Neural progenitor cell (in vitro differentiated cells): ENCODE measurements around the gene SATB1. TPM values are rescaled to one million over a fixed set of nuclear protein-coding genes. Genes with fewer than 3 reads are reported as not detected.

Source experiments
- DNase-seq: peaks from one replicate; pipeline ENCODE4 v3.0.0-alpha.2; 2016; ENCODE audit warnings: low spot score
- H2AFZ ChIP-seq: fragments of 200-600 bp; sonication (generic); replicated peaks from 2 replicates; pipeline ENCODE4 v1.6.1; 2016; ENCODE audit warnings: antibody characterized with exemption
- H3F3A ChIP-seq: fragments of 200-600 bp; sonication (generic); 2 replicates; pipeline ENCODE4 v1.6.1; 2016; ENCODE audit warnings: antibody characterized with exemption, low read depth
- H3K27ac ChIP-seq: fragments of 200-600 bp; sonication (generic); 2 replicates; pipeline ENCODE4 v1.5.1; 2016; ENCODE audit warnings: mild to moderate bottlenecking
- H3K27me3 ChIP-seq: fragments of 200-600 bp; sonication (generic); 2 replicates; pipeline ENCODE4 v1.6.1; 2016; ENCODE audit warnings: mild to moderate bottlenecking, moderate library complexity
- H3K36me3 ChIP-seq: fragments of 200-600 bp; sonication (generic); 2 replicates; pipeline ENCODE4 v1.5.1; 2016
- H3K4me1 ChIP-seq: fragments of 200-600 bp; sonication (generic); 2 replicates; pipeline ENCODE4 v1.6.1; 2016; ENCODE audit warnings: mixed run types
- H3K4me2 ChIP-seq: fragments of 200-600 bp; sonication (generic); 2 replicates; pipeline ENCODE4 v1.6.1; 2016
- H3K4me3 ChIP-seq: fragments of 200-600 bp; sonication (generic); 2 replicates; pipeline ENCODE4 v1.5.1; 2016
- H3K79me2 ChIP-seq: fragments of 200-600 bp; sonication (generic); 2 replicates; pipeline ENCODE4 v1.6.1; 2016; ENCODE audit warnings: low read depth
- H3K9ac ChIP-seq: fragments of 200-600 bp; sonication (generic); 2 replicates; pipeline ENCODE4 v1.6.1; 2016
- H3K9me3 ChIP-seq: fragments of 200-600 bp; sonication (generic); 2 replicates; pipeline ENCODE4 v1.5.1; 2016; ENCODE audit warnings: low read depth
- H4K20me1 ChIP-seq: fragments of 200-600 bp; sonication (generic); 2 replicates; pipeline ENCODE4 v1.6.1; 2016; ENCODE audit warnings: low read depth
- H3K27ac Mint-ChIP-seq: 3 replicates; pipeline ENCODE4 v1.8.0; 2021; ENCODE audit warnings: mixed read lengths
- H3K27me3 Mint-ChIP-seq: 2 replicates; pipeline ENCODE4 v1.8.0; 2022; ENCODE audit warnings: low read depth, mild to moderate bottlenecking, inconsistent platforms, moderate library complexity, mixed read lengths; ENCODE audit not compliant: insufficient read depth
- H3K36me3 Mint-ChIP-seq: 3 replicates; pipeline ENCODE4 v1.8.0; 2021; ENCODE audit warnings: mixed read lengths
- H3K4me1 Mint-ChIP-seq: 3 replicates; pipeline ENCODE4 v1.8.0; 2021; ENCODE audit warnings: mixed read lengths
- H3K4me3 Mint-ChIP-seq: 3 replicates; pipeline ENCODE4 v1.8.0; 2021; ENCODE audit warnings: mild to moderate bottlenecking, moderate library complexity, mixed read lengths
- H3K9me3 Mint-ChIP-seq: 3 replicates; pipeline ENCODE4 v1.8.0; 2020; ENCODE audit warnings: mixed read lengths
- CTCF ChIP-seq: fragments of 200-600 bp; sonication (generic); IDR thresholded peaks from 2 replicates; pipeline ENCODE4 v1.5.1; 2017; ENCODE audit warnings: antibody characterized with exemption, mild to moderate bottlenecking
- EZH2 ChIP-seq: fragments of 200-600 bp; sonication (generic); IDR thresholded peaks from 2 replicates; pipeline ENCODE4 v1.6.1; 2017; ENCODE audit warnings: antibody characterized with exemption, mild to moderate bottlenecking, moderate library complexity
- EZH2phosphoT487 ChIP-seq: fragments of 200-600 bp; sonication (generic); IDR thresholded peaks from 2 replicates; pipeline ENCODE4 v1.6.1; 2017; ENCODE audit warnings: antibody characterized with exemption
- total RNA-seq: library from RNA; depleted of rRNA; stranded (reverse); fragments of >200 nt; gene quantifications from 2 replicates; pipeline ENCODE4 v1.2.3, GENCODE V29; 2015; ENCODE audit warnings: low replicate concordance

The SATB1 gene
- total RNA-seq, 1 donor from 2014 or later, result 38.6 TPM

GRCh38 chr3:18440066-18440722, 15.1 kb upstream of the SATB1 start:
- DNase-seq, result no peak
- Mint-ChIP-seq H3K27me3 (peaks cover 16% of the 10 kb centered on the region), H3K4me1 (peaks cover 3% of the 10 kb centered on the region), H3K4me3 (no peak overlapping the region), H3K27ac (no peak overlapping the region), H3K36me3 (no peaks in the 10 kb centered on the region), H3K9me3 (no peaks in the 10 kb centered on the region)
- H3K36me3 ChIP-seq, result no peaks in the 10 kb centered on the region
- H3K9ac ChIP-seq, result no peak overlapping the region
- H3K79me2 ChIP-seq, result no peaks in the 10 kb centered on the region
- no peak overlapping the region for H2AFZ ChIP-seq
- peaks cover 9% of the 10 kb centered on the region for H4K20me1 ChIP-seq
- H3K4me1 ChIP-seq, result no peaks in the 10 kb centered on the region
- no peak overlapping the region for H3K4me3 ChIP-seq
- H3K9me3 ChIP-seq, result no peaks in the 10 kb centered on the region
- TF ChIP-seq CTCF, result no peak
- TF ChIP-seq EZH2, result no peak
- TF ChIP-seq EZH2phosphoT487, result no peak
- H3K27me3 ChIP-seq, result peaks cover 52% of the 10 kb centered on the region
- peaks cover 19% of the 10 kb centered on the region for H3F3A ChIP-seq
- H3K27ac ChIP-seq, result no peak overlapping the region
- H3K4me2 ChIP-seq, result no peak overlapping the region

- no peaks in the 10 kb centered on the region for H3K79me2 ChIP-seq
- H3F3A ChIP-seq, result peaks cover 16% of the 10 kb centered on the region
- H3K4me1 ChIP-seq, result no peaks in the 10 kb centered on the region
- TF ChIP-seq EZH2 (no peak), CTCF (no peak), EZH2phosphoT487 (no peak)
- no peak overlapping the region for H3K9ac ChIP-seq
- H4K20me1 ChIP-seq, result peaks cover 9% of the 10 kb centered on the region
- Mint-ChIP-seq H3K27ac (no peak overlapping the region), H3K36me3 (no peaks in the 10 kb centered on the region), H3K27me3 (peaks cover 16% of the 10 kb centered on the region), H3K9me3 (no peaks in the 10 kb centered on the region), H3K4me3 (no peak overlapping the region), H3K4me1 (peaks cover 3% of the 10 kb centered on the region)
- H3K4me2 ChIP-seq, result no peak overlapping the region
- H3K27me3 ChIP-seq, result peaks cover 48% of the 10 kb centered on the region
- H3K4me3 ChIP-seq, result no peak overlapping the region
- no peak overlapping the region for H3K27ac ChIP-seq
- no peaks in the 10 kb centered on the region for H3K9me3 ChIP-seq
- no peak overlapping the region for H2AFZ ChIP-seq
- no peaks in the 10 kb centered on the region for H3K36me3 ChIP-seq
- DNase-seq, result no peak
Observed at GRCh38 chr3:18439281-18439680, 14.1 kb upstream of the SATB1 start.

GRCh38 chr3:18438586-18438985, 13.4 kb upstream of the SATB1 start:
- no peaks in the 10 kb centered on the region for H3K4me1 ChIP-seq
- Mint-ChIP-seq H3K4me3 (no peak overlapping the region), H3K27me3 (peaks cover 13% of the 10 kb centered on the region), H3K9me3 (no peaks in the 10 kb centered on the region), H3K36me3 (no peaks in the 10 kb centered on the region), H3K27ac (no peak overlapping the region), H3K4me1 (no peaks in the 10 kb centered on the region)
- no peak overlapping the region for H3K9ac ChIP-seq
- no peak overlapping the region for H3K27ac ChIP-seq
- TF ChIP-seq CTCF (no peak), EZH2phosphoT487 (no peak), EZH2 (no peak)
- no peaks in the 10 kb centered on the region for H3K36me3 ChIP-seq
- peaks cover 9% of the 10 kb centered on the region for H3F3A ChIP-seq
- DNase-seq, result no peak
- no peaks in the 10 kb centered on the region for H3K79me2 ChIP-seq
- peaks cover 9% of the 10 kb centered on the region for H4K20me1 ChIP-seq
- peaks cover 41% of the 10 kb centered on the region for H3K27me3 ChIP-seq
- no peaks in the 10 kb centered on the region for H3K9me3 ChIP-seq
- no peak overlapping the region for H3K4me2 ChIP-seq
- no peak overlapping the region for H3K4me3 ChIP-seq
- H2AFZ ChIP-seq, result no peak overlapping the region
